GM10248 (cell line): ENCODE measurements around the gene ACBD3.

Experiments
- CTCF ChIA-PET: fragments of 300-600 bp; sonication (Branson Sonifier 250); formaldehyde crosslinking; extraction: SDS; loops from one replicate; lab custom pipeline; 2021; ENCODE audit warnings: antibody characterized with exemption; lab: Yijun Ruan, JAX
- POLR2A ChIA-PET: fragments of 350-650 bp; sonication (Branson Sonifier 250); formaldehyde crosslinking; extraction: SDS; loops from one replicate; lab custom pipeline; 2020; ENCODE audit warnings: antibody characterized with exemption; lab: Yijun Ruan, JAX
- DNase-seq: peaks from one replicate; pipeline ENCODE4 v3.0.0; 2012; ENCODE audit errors: extremely low spot score
- CTCF ChIP-seq: IDR thresholded peaks from 2 replicates; pipeline ENCODE4 v1.5.1; 2012; ENCODE audit warnings: mild to moderate bottlenecking, low read depth; ENCODE audit errors: extremely low read depth, missing control alignments, control extremely low read depth

ACBD3 gene

GRCh38 chr1:226186124-226187018, at the start of gene ACBD3:
ACBD3 (minus strand) TSS chr1:226186741; CDS start chr1:226186675, 66 bp downstream.
- no peak for TF ChIP-seq CTCF
- CTCF ChIA-PET: interaction anchor here (1.0 to 2.7 kb wide), 6 partner anchors 11 to 194 kb away, joined by 3 to 19 read pairs (median 6); no protein-coding TSS in a partner anchor
- peak; percentile 96 for DNase-seq
- POLR2A ChIA-PET: interaction anchor here (0.6 kb wide), 1 partner anchor 1540 kb away, joined by 10 read pairs; no protein-coding TSS in a partner anchor

GRCh38 chr1:226233806-226234205, 47.3 kb upstream of the ACBD3 start:
- ChIA-PET CTCF (interaction anchor here (1.5 kb wide), 1 partner anchor 23 kb away, joined by 3 read pairs; no protein-coding TSS in a partner anchor), POLR2A (no interaction called here)
- TF ChIP-seq CTCF: no peak
- no peak for DNase-seq

- CTCF ChIA-PET: interaction anchor here (1.2 to 1.5 kb wide), 4 partner anchors 22 to 38 kb away, joined by 3 to 5 read pairs (median 3); no protein-coding TSS in a partner anchor
- no peak for TF ChIP-seq CTCF
- no peak for DNase-seq
- POLR2A ChIA-PET: no interaction called here
These were observed 46.8 kb upstream of the ACBD3 start for GRCh38 chr1:226233293-226233692.

- no peak for TF ChIP-seq CTCF
- ChIA-PET CTCF (interaction anchor here (1.5 to 2.5 kb wide), 3 partner anchors 23 to 29 kb away, joined by 3 to 8 read pairs (median 6); no protein-coding TSS in a partner anchor), POLR2A (no interaction called here)
- no peak for DNase-seq
These were observed 40.1 kb upstream of the ACBD3 start for GRCh38 chr1:226226601-226227000.

GRCh38 chr1:226223786-226224244, 37.3 kb upstream of the ACBD3 start:
- POLR2A ChIA-PET: interaction anchor here (0.7 kb wide), 1 partner anchor 25 kb away, joined by 3 read pairs; no protein-coding TSS in a partner anchor
- peak; percentile 72 for DNase-seq

More at GRCh38 chr1:226223786-226224244, 37.3 kb upstream of the ACBD3 start:
- TF ChIP-seq CTCF: peak; percentile 29
- CTCF ChIA-PET: interaction anchor here (1.5 to 2.7 kb wide), 3 partner anchors 21 to 110 kb away, joined by 4 to 12 read pairs (median 5); no protein-coding TSS in a partner anchor
